Renal cortical epithelial cell (primary cell): ENCODE measurements around the gene TM9SF4. TPM values are rescaled to one million over a fixed set of nuclear protein-coding genes. Genes with fewer than 3 reads are reported as not detected.

Source experiments
- DNase-seq: peaks from one replicate; pipeline ENCODE4 v3.0.0-alpha.2; 2011; ENCODE audit warnings: low read depth
- total RNA-seq: library from RNA; depleted of rRNA; stranded (reverse); fragments of >200 nt; gene quantifications from 2 replicates; pipeline ENCODE4 v1.2.3, GENCODE V29; 2014

TM9SF4 gene
- total RNA-seq, 1 donor from 2014 or later, result 56.0 TPM

DNA sequence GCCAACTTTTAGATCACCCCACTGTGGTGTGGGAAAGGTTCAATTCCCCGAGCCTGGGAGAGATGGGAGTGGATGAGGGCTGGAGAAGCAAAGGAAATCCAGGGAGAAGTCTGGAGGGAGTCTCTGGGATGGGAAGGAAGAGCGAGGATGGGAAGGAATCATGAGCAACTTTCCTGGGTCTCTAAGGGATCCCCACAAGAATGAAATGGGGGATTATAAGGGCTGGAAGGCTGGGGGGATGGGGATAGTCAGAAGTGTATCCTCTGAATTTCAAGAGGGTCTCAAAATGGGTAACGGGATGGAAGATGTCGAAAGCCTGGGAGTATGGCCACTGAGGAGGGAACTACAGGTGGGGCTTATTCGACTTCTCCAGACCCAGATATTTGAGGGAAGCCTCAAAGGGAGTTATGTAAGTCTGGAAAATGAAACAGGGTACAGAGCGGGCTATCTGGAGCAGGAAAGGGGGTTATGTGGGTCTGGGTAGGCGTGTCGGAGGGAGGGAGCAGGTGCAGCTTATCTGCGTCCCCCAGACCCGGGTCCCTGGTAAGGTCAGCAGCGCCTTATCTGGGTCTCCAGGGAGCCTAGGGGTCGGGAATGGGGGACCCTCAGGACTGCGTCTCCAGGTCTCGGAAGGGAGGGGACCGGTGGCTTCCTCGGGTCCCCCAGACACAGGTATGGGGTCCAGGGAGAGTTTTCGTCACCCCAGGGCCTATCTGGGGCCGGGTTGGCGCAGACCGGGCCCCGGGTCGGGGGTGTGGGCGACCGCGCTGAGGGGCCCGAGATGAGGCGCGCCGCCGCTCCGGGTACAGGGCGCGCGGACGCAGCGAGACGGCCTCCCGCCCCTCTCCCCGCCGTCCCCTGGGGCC, 97.5 kb downstream of the TM9SF4 start:
- no peak for DNase-seq

DNA sequence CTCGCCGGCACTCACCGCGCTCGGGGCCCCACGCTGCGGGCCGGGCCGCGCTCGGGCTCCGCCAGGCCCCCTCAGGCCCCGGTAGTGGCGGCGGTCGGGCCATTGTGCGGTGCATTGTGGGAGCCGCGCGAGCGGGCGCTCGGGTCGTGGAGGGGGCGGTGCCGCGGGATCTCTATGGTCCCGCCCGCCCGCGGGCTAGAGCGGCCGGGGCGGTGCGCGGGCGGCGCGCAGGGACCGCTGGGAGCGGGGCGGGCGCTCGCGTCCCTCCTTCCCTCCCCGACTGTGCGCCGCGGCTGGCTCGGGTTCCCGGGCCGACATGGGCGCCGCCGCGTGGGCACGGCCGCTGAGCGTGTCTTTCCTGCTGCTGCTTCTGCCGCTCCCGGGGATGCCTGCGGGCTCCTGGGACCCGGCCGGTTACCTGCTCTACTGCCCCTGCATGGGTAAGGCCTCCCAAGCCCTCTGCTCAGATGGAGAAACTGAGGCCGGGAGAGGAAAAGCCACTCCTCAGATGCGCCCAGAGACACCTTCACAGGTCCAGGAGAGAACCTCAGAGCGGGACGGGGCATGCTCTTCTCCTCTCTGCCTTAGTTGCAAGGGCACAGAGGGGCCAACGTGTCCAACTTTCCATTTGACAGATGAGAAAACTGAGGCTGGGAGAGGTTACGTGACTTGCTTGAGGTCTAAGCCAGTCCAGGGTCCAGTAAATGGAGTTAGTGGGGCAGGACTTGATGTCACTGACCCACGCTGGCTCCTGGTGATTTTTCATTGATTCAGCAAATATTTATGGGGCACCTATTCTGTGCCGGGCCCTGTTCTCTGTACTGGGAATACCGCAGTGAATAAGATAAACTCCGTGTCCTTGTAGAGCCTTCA, 98.3 kb downstream of the TM9SF4 start, which contains the start of the genes PLAGL2 and POFUT1:
PLAGL2 (minus strand) TSS at position 118 of the 873 bp plus-strand sequence. CDS start 5,565 bp downstream, outside the sequence.
POFUT1 (plus strand) TSS at position 255 of the 873 bp plus-strand sequence; CDS start at position 317, 62 bp downstream.
- peak; percentile 34 for DNase-seq

DNA sequence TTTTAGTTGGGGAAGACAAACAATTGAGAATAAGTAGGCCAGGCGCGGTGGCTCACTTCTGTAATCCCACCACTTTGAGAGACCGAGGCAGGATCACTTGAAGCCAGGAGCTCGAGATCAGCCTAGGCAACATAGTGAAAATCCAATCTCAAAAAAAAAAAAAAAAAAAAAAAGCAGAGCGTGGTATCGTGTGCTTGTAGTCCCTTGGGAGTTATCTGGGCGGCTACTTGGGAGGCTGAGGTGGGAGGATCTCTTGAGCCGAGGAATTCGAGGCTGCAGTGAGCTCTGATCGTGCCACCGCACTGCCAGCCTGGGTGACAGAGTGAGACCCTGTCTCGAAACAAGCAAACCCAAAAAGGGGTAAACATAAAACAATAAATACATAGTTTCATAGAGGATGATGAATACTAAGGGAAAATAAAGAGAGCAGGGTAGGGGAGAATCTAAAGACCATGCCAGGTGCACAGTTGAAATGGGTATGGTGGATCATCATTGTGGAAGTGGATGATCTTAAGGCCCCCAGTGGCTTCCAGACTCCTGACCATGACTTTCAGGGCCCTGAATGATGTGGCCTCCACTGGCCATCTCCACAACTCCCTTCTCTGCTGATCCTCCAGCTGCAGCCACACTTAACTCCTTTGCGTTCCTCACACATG, 99.1 kb downstream of the TM9SF4 start:
- no peak for DNase-seq

GRCh38 chr20:32209850-32210605, 100.5 kb downstream of the TM9SF4 start:
- DNase-seq, result peak; percentile 65

DNA sequence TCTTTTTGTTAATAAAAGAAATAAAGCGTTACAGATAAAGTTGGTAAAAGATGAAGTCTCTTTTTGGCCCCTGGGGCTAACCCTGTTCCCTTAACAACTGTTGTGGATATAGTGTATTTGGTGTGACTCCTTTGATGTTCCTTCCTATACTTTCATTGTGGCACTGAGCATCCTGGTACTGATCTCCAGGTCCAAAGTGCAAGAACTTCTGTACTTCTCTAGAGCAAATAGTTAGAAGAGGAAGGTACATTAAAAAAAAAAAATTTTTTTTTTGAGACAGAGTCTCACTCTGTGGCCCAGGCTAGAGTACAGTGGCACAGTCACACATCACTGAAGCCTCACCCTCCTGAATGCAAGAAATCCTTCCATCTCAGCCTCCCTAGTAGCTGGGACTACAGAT, 104.4 kb downstream of the TM9SF4 start:
- no peak for DNase-seq

DNA sequence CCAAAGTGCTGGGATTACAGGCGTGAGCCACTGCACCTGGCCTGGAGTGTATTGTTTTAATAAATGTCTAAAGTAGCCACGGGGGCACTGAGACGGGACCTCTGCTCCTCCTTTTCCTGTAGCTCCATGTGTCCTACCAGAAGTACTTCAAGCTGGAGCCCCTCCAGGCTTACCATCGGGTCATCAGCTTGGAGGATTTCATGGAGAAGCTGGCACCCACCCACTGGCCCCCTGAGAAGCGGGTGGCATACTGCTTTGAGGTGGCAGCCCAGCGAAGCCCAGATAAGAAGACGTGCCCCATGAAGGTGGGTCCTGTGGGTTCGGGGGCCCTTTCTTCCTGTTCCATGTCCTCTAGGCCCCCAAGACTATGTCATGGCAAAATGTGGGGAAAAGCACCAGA, 105.6 kb downstream of the TM9SF4 start:
- DNase-seq, result no peak

GRCh38 chr20:32215729-32216128, 106.2 kb downstream of the TM9SF4 start:
- DNase-seq, result no peak

DNA sequence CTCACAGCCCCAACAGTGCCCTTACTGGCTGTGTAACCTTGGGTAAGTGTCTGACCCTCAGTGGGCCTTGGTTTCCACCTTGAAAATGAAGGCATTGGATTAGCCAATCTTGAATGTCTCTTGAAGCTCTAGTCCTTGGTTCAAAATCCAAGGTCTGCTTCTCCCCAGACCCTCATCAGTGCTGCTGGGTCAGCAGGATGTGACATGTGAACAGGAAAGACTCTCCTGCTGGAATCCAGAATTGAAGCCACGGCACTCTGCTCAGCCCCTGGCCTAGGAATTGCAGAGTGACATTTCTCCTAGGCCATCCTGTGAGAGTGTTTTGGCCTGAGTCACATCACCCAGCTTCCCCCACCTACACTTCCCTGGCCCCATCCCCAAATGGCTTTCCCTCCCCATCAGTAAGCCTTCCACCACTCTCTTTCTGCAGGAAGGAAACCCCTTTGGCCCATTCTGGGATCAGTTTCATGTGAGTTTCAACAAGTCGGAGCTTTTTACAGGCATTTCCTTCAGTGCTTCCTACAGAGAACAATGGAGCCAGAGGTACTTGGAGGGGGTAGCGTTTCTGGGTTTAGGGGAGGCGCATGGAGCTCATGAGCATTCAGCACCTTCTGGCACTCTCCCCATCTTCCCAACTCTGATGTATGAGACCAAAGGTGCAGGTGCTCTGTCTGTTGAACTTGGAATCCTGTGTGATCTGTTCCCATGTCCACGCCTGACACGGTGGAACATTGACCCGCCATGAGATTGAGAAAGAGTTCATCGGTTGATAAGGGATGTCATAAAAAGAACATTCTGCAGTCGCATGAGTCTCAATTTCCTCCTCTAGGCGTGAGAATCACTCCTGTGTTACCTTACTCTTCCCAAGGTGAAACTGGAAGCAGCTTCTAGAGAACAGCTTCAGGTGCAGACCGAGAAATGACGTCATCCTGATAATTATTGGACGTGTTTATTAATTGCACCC, 106.9 kb downstream of the TM9SF4 start:
- no peak for DNase-seq

Other genes with a start within 250 kb of the TM9SF4 start
- 0.15 TPM in 1 of 2 replicates, not detected in the other for gene DUSP15, start 239.2 kb upstream of the TM9SF4 start, total RNA-seq
- 0.94 TPM in 1 of 2 replicates, not detected in the other for gene TTLL9, start 239.1 kb upstream of the TM9SF4 start, total RNA-seq
- gene PDRG1, start 157.7 kb upstream of the TM9SF4 start, total RNA-seq, result 5.2 and 8.4 TPM in 2 replicates
- 0.10 and 0.17 TPM in 2 replicates for gene XKR7, start 141.6 kb upstream of the TM9SF4 start, total RNA-seq
- gene CCM2L, start 99.3 kb upstream of the TM9SF4 start, total RNA-seq, result 0.35 TPM in 1 of 2 replicates, not detected in the other
- not detected in 2 replicates for gene HCK, start 57.5 kb upstream of the TM9SF4 start, total RNA-seq
- gene PLAGL2, start 98.0 kb downstream of the TM9SF4 start, total RNA-seq, result 2.6 and 4.3 TPM in 2 replicates
- gene POFUT1, start 98.2 kb downstream of the TM9SF4 start, total RNA-seq, result 26.0 and 36.0 TPM in 2 replicates
- 25.0 and 60.9 TPM in 2 replicates for gene KIF3B, start 167.9 kb downstream of the TM9SF4 start, total RNA-seq
- 27.1 and 54.8 TPM in 2 replicates for gene ASXL1, start 248.6 kb downstream of the TM9SF4 start, total RNA-seq